BLaER1 treated with 17β-estradiol and CSF1 and Interleukin-3, amounts not matched to agents 10 nM and 100 nM (cell line): ENCODE results near the gene ANKRD44.
"Not testable (repeated sequence)": the region's sequence is repeated elsewhere in the genome, so short reads cannot be mapped to it uniquely, and the experiment has no call there.

Experiments used
- H3K27ac ChIP-seq, 11 experiments: shearing (Covaris generic); formaldehyde crosslinking; 2 replicates each; pipeline ENCODE4 v1.8.1; 2022
- H3K27me3 ChIP-seq, 11 experiments: shearing (Covaris generic); formaldehyde crosslinking; 2 replicates each; pipeline ENCODE4 v1.8.1; 2022
- H3K36me3 ChIP-seq, 11 experiments: shearing (Covaris generic); formaldehyde crosslinking; 2 replicates each; pipeline ENCODE4 v1.8.1; 2022
- H3K4me1 ChIP-seq, 10 experiments: shearing (Covaris generic); formaldehyde crosslinking; 2 replicates each; pipeline ENCODE4 v1.8.1; 2022
- H3K4me2 ChIP-seq, 11 experiments: shearing (Covaris generic); formaldehyde crosslinking; 2 replicates each; pipeline ENCODE4 v1.8.1; 2022
- H3K4me3 ChIP-seq, 10 experiments: shearing (Covaris generic); formaldehyde crosslinking; 2 replicates each; pipeline ENCODE4 v1.8.1; 2022
- H3K9ac ChIP-seq, 11 experiments: shearing (Covaris generic); formaldehyde crosslinking; 2 replicates each; pipeline ENCODE4 v1.8.1; 2022
- H3K9me3 ChIP-seq, 11 experiments: shearing (Covaris generic); formaldehyde crosslinking; replicated peaks in 1 of 11; 2 replicates each; pipeline ENCODE4 v1.8.1; 2022
- H4K20me1 ChIP-seq, 11 experiments: shearing (Covaris generic); formaldehyde crosslinking; 2 replicates each; pipeline ENCODE4 v1.8.1; 2022
- Cebpa-rat ChIP-seq, 11 experiments: shearing (Covaris generic); IDR thresholded peaks; 2 replicates each; pipeline ENCODE4 v1.8.1; 2022

Gene ANKRD44

GRCh38 chr2:197072533-197072932, 238.0 kb downstream of the ANKRD44 start:
- Histone ChIP-seq H3K9me3 (peaks cover 0 to 12% (median 0%) of the 10 kb centered on the region in 11 experiments; a peak in 6 of 22 replicates), H3K27ac (no peak overlapping the region), H3K4me2 (no peak overlapping the region), H3K36me3 (peaks cover 0 to 45% (median 0%) of the 10 kb centered on the region in 11 experiments; a peak in 9 of 22 replicates), H3K27me3 (no peaks in the 10 kb centered on the region), H3K9ac (no peak overlapping the region), H3K4me1 (peaks cover 0 to 16% (median 7%) of the 10 kb centered on the region in 10 experiments; a peak in 10 of 20 replicates), H4K20me1 (no peaks in the 10 kb centered on the region), H3K4me3 (no peak overlapping the region)
- TF ChIP-seq Cebpa-rat (IDR thresholded peaks at IDR 0.05) = no peak

GRCh38 chr2:197071790-197072436, 238.7 kb downstream of the ANKRD44 start:
- H3K27me3 ChIP-seq = no peaks in the 10 kb centered on the region
- peaks cover 0 to 16% (median 7%) of the 10 kb centered on the region in 10 experiments; a peak in 10 of 20 replicates for H3K4me1 ChIP-seq
- H3K9me3 ChIP-seq = peaks cover 0 to 11% (median 0%) of the 10 kb centered on the region in 11 experiments; a peak in 6 of 22 replicates
- H3K4me2 ChIP-seq = peak overlapping the region in 2 of 11 experiments; percentile 37 to 49; a peak in 3 of 22 replicates
- H3K36me3 ChIP-seq = peaks cover 0 to 39% (median 0%) of the 10 kb centered on the region in 11 experiments; a peak in 9 of 22 replicates
- H3K27ac ChIP-seq = no peak overlapping the region
- no peak for TF ChIP-seq Cebpa-rat (IDR thresholded peaks at IDR 0.05)
- no peak overlapping the region for H3K4me3 ChIP-seq
- no peak overlapping the region for H3K9ac ChIP-seq
- H4K20me1 ChIP-seq = no peaks in the 10 kb centered on the region

- Histone ChIP-seq H3K9ac (no peak overlapping the region), H3K27ac (no peak overlapping the region), H3K4me1 (peaks cover 0 to 16% (median 7%) of the 10 kb centered on the region in 10 experiments; a peak in 10 of 20 replicates), H3K36me3 (peaks cover 0 to 32% (median 0%) of the 10 kb centered on the region in 11 experiments; a peak in 9 of 22 replicates), H4K20me1 (no peaks in the 10 kb centered on the region), H3K27me3 (no peaks in the 10 kb centered on the region), H3K4me2 (peak overlapping the region in 2 of 11 experiments; percentile 37 to 49; a peak in 3 of 22 replicates), H3K9me3 (peaks cover 0 to 4% (median 0%) of the 10 kb centered on the region in 11 experiments; a peak in 1 of 22 replicates), H3K4me3 (no peak overlapping the region)
- no peak for TF ChIP-seq Cebpa-rat (IDR thresholded peaks at IDR 0.05)
Measured at GRCh38 chr2:197071213-197071612, 239.4 kb downstream of the ANKRD44 start.

- Histone ChIP-seq H3K9ac (no peak overlapping the region), H3K4me1 (peaks cover 0 to 16% (median 7%) of the 10 kb centered on the region in 10 experiments; a peak in 10 of 20 replicates), H3K4me3 (no peak overlapping the region), H3K27me3 (no peaks in the 10 kb centered on the region), H3K9me3 (no peaks in the 10 kb centered on the region), H4K20me1 (no peaks in the 10 kb centered on the region), H3K36me3 (peaks cover 0 to 20% (median 0%) of the 10 kb centered on the region in 11 experiments; a peak in 5 of 22 replicates), H3K27ac (no peak overlapping the region), H3K4me2 (no peak overlapping the region)
- no peak for TF ChIP-seq Cebpa-rat (IDR thresholded peaks at IDR 0.05)
Measured at GRCh38 chr2:197069958-197070357, 240.6 kb downstream of the ANKRD44 start.

- not testable (repeated sequence) for H3K4me1 ChIP-seq, H4K20me1 ChIP-seq, H3K4me3 ChIP-seq, H3K4me2 ChIP-seq, H3K27me3 ChIP-seq, H3K9me3 ChIP-seq, H3K27ac ChIP-seq, H3K9ac ChIP-seq
- peaks cover 0 to 59% (median 0%) of the 10 kb centered on the region in 11 experiments; a peak in 7 of 22 replicates for H3K36me3 ChIP-seq
Measured at GRCh38 chr2:197062574-197062973, 248.0 kb downstream of the ANKRD44 start.

GRCh38 chr2:197059477-197059876, 251.1 kb downstream of the ANKRD44 start:
- Histone ChIP-seq H3K4me3 (no peak overlapping the region), H3K9ac (no peak overlapping the region), H4K20me1 (no peaks in the 10 kb centered on the region), H3K9me3 (peaks cover 12 to 28% (median 22%) of the 10 kb centered on the region in 11 experiments; a peak in 21 of 22 replicates), H3K27ac (no peak overlapping the region), H3K27me3 (no peaks in the 10 kb centered on the region), H3K4me2 (no peak overlapping the region), H3K36me3 (peaks cover 0 to 86% (median 0%) of the 10 kb centered on the region in 11 experiments; a peak in 9 of 22 replicates), H3K4me1 (no peaks in the 10 kb centered on the region)
- TF ChIP-seq Cebpa-rat (IDR thresholded peaks at IDR 0.05) = no peak

- Histone ChIP-seq H3K4me3 (no peak overlapping the region), H3K4me1 (no peaks in the 10 kb centered on the region), H3K27me3 (no peaks in the 10 kb centered on the region), H4K20me1 (no peaks in the 10 kb centered on the region), H3K9me3 (peaks cover 15 to 28% (median 23%) of the 10 kb centered on the region in 11 experiments; a peak in 21 of 22 replicates), H3K36me3 (peaks cover 0 to 90% (median 0%) of the 10 kb centered on the region in 11 experiments; a peak in 9 of 22 replicates), H3K27ac (no peak overlapping the region), H3K9ac (no peak overlapping the region), H3K4me2 (no peak overlapping the region)
- no peak for TF ChIP-seq Cebpa-rat (IDR thresholded peaks at IDR 0.05)
Measured at GRCh38 chr2:197058777-197059300, 251.7 kb downstream of the ANKRD44 start.

GRCh38 chr2:197057959-197058358, 252.6 kb downstream of the ANKRD44 start:
- no peak overlapping the region for H3K27ac ChIP-seq
- H4K20me1 ChIP-seq = no peaks in the 10 kb centered on the region
- no peak for TF ChIP-seq Cebpa-rat (IDR thresholded peaks at IDR 0.05)
- peaks cover 0 to 93% (median 0%) of the 10 kb centered on the region in 11 experiments; a peak in 9 of 22 replicates for H3K36me3 ChIP-seq
- H3K9me3 ChIP-seq = peaks cover 15 to 28% (median 23%) of the 10 kb centered on the region in 11 experiments; a peak in 21 of 22 replicates
- no peak overlapping the region for H3K9ac ChIP-seq
- H3K4me3 ChIP-seq = no peak overlapping the region
- no peaks in the 10 kb centered on the region for H3K4me1 ChIP-seq
- no peaks in the 10 kb centered on the region for H3K27me3 ChIP-seq
- no peak overlapping the region for H3K4me2 ChIP-seq

- TF ChIP-seq Cebpa-rat (IDR thresholded peaks at IDR 0.05) = no peak
- H3K9me3 ChIP-seq = peaks cover 12 to 33% (median 18%) of the 10 kb centered on the region in 11 experiments; a peak in 21 of 22 replicates
- H3K27ac ChIP-seq = no peak overlapping the region
- H3K4me2 ChIP-seq = no peak overlapping the region
- H3K4me3 ChIP-seq = no peak overlapping the region
- H3K27me3 ChIP-seq = no peaks in the 10 kb centered on the region
- peaks cover 0 to 93% (median 0%) of the 10 kb centered on the region in 11 experiments; a peak in 8 of 22 replicates for H3K36me3 ChIP-seq
- no peaks in the 10 kb centered on the region for H3K4me1 ChIP-seq
- no peaks in the 10 kb centered on the region for H4K20me1 ChIP-seq
- H3K9ac ChIP-seq = no peak overlapping the region
Measured at GRCh38 chr2:197055045-197055444, 255.5 kb downstream of the ANKRD44 start.
